GM23248 (cell line): ENCODE results near the gene CAPN2. TPM values are rescaled to one million over a fixed set of nuclear protein-coding genes. Genes with fewer than 3 reads are reported as not detected.

Source experiments
- DNase-seq: peaks from one replicate; pipeline ENCODE4 v3.0.0-alpha.2; 2015
- H2AFZ ChIP-seq: fragments of 200-600 bp; sonication (generic); 2 replicates; pipeline ENCODE4 v1.6.1; 2016; ENCODE audit warnings: antibody characterized with exemption
- H3F3A ChIP-seq: fragments of 200-600 bp; sonication (generic); 2 replicates; pipeline ENCODE4 v1.6.1; 2016; ENCODE audit warnings: mild to moderate bottlenecking, antibody characterized with exemption, mixed run types; ENCODE audit not compliant: insufficient read depth
- H3K27ac ChIP-seq: fragments of 200-600 bp; sonication (generic); 2 replicates; pipeline ENCODE4 v1.5.1; 2016; ENCODE audit warnings: mild to moderate bottlenecking
- H3K27me3 ChIP-seq: fragments of 200-600 bp; sonication (generic); replicated peaks from 2 replicates; pipeline ENCODE4 v1.6.1; 2016; ENCODE audit warnings: mild to moderate bottlenecking; ENCODE audit not compliant: insufficient read depth
- H3K36me3 ChIP-seq: fragments of 200-600 bp; sonication (generic); 2 replicates; pipeline ENCODE4 v1.6.1; 2016; ENCODE audit warnings: low read depth, mild to moderate bottlenecking
- H3K4me1 ChIP-seq: fragments of 200-600 bp; sonication (generic); 2 replicates; pipeline ENCODE4 v1.6.1; 2016; ENCODE audit warnings: mild to moderate bottlenecking; ENCODE audit not compliant: insufficient read depth
- H3K4me2 ChIP-seq: fragments of 200-600 bp; sonication (generic); one replicate; pipeline ENCODE4 v1.6.1; 2016; ENCODE audit warnings: mild to moderate bottlenecking; ENCODE audit not compliant: unreplicated experiment
- H3K4me3 ChIP-seq: fragments of 200-600 bp; sonication (generic); 2 replicates; pipeline ENCODE4 v1.5.1; 2016; ENCODE audit warnings: mild to moderate bottlenecking
- H3K79me2 ChIP-seq: fragments of 200-600 bp; sonication (generic); 2 replicates; pipeline ENCODE4 v1.6.1; 2016; ENCODE audit warnings: mild to moderate bottlenecking; ENCODE audit not compliant: insufficient read depth
- H3K9ac ChIP-seq: fragments of 200-600 bp; sonication (generic); 2 replicates; pipeline ENCODE4 v1.6.1; 2016; ENCODE audit warnings: mild to moderate bottlenecking
- H3K9me2 ChIP-seq: fragments of 200-600 bp; sonication (generic); 2 replicates; pipeline ENCODE4 v1.6.1; 2016; ENCODE audit warnings: mixed run types, mild to moderate bottlenecking, moderate library complexity; ENCODE audit not compliant: insufficient read depth
- H3K9me3 ChIP-seq: fragments of 200-600 bp; sonication (generic); one replicate; pipeline ENCODE4 v1.6.1; 2017; ENCODE audit warnings: low read depth
- H4K20me1 ChIP-seq: fragments of 200-600 bp; sonication (generic); 2 replicates; pipeline ENCODE4 v1.6.0; 2016; ENCODE audit not compliant: insufficient read depth
- EZH2 ChIP-seq: fragments of 200-600 bp; sonication (generic); IDR thresholded peaks from 2 replicates; pipeline ENCODE4 v1.6.1; 2018; ENCODE audit warnings: antibody characterized with exemption, mild to moderate bottlenecking; ENCODE audit not compliant: insufficient read depth, poor library complexity, severe bottlenecking
- EZH2phosphoT487 ChIP-seq: fragments of 200-600 bp; sonication (generic); IDR thresholded peaks from 2 replicates; pipeline ENCODE4 v1.6.1; 2018; ENCODE audit warnings: antibody characterized with exemption, moderate library complexity, mild to moderate bottlenecking, low read depth; ENCODE audit not compliant: insufficient read depth
- WGBS, 2 experiments: methylation state at CpG; one replicate each; pipeline ENCODE4 v1.1.6; 2015 to 2017; ENCODE audit warnings: low lambda C conversion rate in 2 of 2, low coverage in 1 of 2; ENCODE audit errors: missing lambda C conversion rate in 2 of 2; 5-methylcytosine and 5-hydroxymethylcytosine counted together
- in situ Hi-C: fragments of 300-500 bp; cut with MboI; formaldehyde crosslinking; loops from 2 replicates; pipeline ENCODE4 v1.15.0; 2020
- polyA plus RNA-seq: library from polyadenylated mRNA; unstranded; fragments of >200 nt; fragmentation: Nextera tagmentation; extraction: Ambion mirVana; gene quantifications from 2 replicates; pipeline ENCODE4 v1.2.1, GENCODE V29; 2016
- total RNA-seq: library from RNA; depleted of rRNA; stranded (reverse); fragments of >200 nt; shearing (Covaris generic); gene quantifications from 2 replicates; pipeline ENCODE4 v1.2.3, GENCODE V29; 2014

The CAPN2 gene
- total and polyA plus RNA-seq, 2 experiments from 2014 or later, result 214 to 261 TPM

DNA sequence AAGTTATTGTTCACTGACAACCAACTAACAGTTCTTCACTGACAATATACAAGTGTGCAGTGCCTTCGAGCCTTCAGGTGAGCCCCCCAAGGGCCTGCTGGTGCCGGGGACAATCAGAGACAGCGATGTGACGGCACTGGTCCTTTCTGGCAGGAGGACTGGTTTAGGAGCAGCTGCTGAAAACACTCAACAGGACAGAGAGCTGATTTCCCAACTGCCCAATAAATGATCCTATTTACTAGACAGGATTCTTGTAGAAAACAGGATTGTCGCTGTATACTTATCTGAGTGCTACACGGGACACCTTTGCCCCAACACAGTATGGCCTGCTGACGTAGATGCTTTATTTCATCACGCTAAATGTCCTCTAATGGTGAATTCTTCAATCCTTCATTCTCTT, 68.0 kb downstream of the CAPN2 start:
- Histone ChIP-seq H3K9me2 (no peaks in the 10 kb centered on the region), H4K20me1 (no peaks in the 10 kb centered on the region), H3K27me3 (no peaks in the 10 kb centered on the region), H3F3A (peaks cover 43% of the 10 kb centered on the region), H3K27ac (no peak overlapping the region), H2AFZ (no peak overlapping the region), H3K4me1 (peaks cover 14% of the 10 kb centered on the region), H3K9me3 (no peaks in the 10 kb centered on the region), H3K9ac (no peak overlapping the region), H3K36me3 (peaks cover 16% of the 10 kb centered on the region), H3K4me2 (no peak overlapping the region), H3K79me2 (no peaks in the 10 kb centered on the region), H3K4me3 (no peak overlapping the region)
- TF ChIP-seq EZH2 (no peak), EZH2phosphoT487 (no peak)
- DNase-seq, result no peak
- WGBS, 2 experiments, result 96 to 99% methylated on average over 8 of the region's 8 CpGs
- in situ Hi-C loops, result no loop called here

DNA sequence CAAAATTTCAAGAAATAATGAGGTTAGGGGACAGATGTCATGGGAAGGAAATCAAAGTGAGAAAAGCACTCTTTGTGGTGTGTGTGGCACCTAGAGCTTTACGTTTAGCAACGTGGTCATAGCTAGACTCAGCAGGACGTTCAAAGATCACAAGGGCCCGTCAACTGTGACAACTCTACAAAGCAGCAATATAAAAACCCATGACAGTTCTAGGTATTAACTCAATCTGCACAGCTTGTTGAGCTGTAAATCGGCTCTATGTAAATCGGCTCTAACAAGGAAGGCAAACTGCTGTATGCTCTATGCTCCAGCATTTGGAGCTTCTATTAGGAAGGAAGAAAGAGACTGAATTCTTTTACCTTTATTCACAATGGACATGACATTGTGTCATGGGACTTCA, 68.6 kb downstream of the CAPN2 start:
- H2AFZ ChIP-seq, result no peak overlapping the region
- TF ChIP-seq EZH2, result no peak
- no peak for TF ChIP-seq EZH2phosphoT487
- H3K9me3 ChIP-seq, result no peaks in the 10 kb centered on the region
- H3K9ac ChIP-seq, result no peak overlapping the region
- H3K4me3 ChIP-seq, result no peak overlapping the region
- H3K9me2 ChIP-seq, result no peaks in the 10 kb centered on the region
- DNase-seq, result no peak
- peaks cover 12% of the 10 kb centered on the region for H3K36me3 ChIP-seq
- no peaks in the 10 kb centered on the region for H3K27me3 ChIP-seq
- H3K4me2 ChIP-seq, result no peak overlapping the region
- no peaks in the 10 kb centered on the region for H4K20me1 ChIP-seq
- H3K4me1 ChIP-seq, result peaks cover 7% of the 10 kb centered on the region
- H3K79me2 ChIP-seq, result no peaks in the 10 kb centered on the region
- in situ Hi-C loops, result no loop called here
- no peak overlapping the region for H3K27ac ChIP-seq
- H3F3A ChIP-seq, result peaks cover 37% of the 10 kb centered on the region
- WGBS, 2 experiments, result 92 to 94% methylated on average over 6 of the region's 6 CpGs

DNA sequence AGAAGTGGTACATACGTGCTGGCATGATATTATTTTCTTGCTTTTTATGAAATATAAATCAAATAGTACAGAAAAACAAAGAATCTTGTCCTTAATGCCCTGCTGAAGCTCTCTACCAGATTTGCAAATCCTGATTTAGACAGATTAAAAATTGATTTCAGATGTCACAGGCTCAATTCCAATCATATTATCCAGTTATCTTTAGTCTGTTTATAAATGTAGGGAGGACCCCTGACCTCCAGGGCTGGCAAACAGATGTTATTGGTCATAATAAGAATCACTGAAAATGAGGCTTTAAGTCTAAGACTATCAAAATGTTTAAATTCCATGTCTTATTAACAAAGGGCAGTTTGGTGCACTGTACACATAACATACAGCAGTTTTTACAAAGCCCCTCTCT, 71.3 kb downstream of the CAPN2 start:
- H2AFZ ChIP-seq, result no peak overlapping the region
- no peak overlapping the region for H3K4me2 ChIP-seq
- no peaks in the 10 kb centered on the region for H3K9me3 ChIP-seq
- no peak overlapping the region for H3K27ac ChIP-seq
- H3K9ac ChIP-seq, result no peak overlapping the region
- TF ChIP-seq EZH2 (no peak), EZH2phosphoT487 (no peak)
- H3K4me1 ChIP-seq, result no peaks in the 10 kb centered on the region
- H3K9me2 ChIP-seq, result no peaks in the 10 kb centered on the region
- no peak for DNase-seq
- H4K20me1 ChIP-seq, result no peaks in the 10 kb centered on the region
- 68 to 76% methylated on average over 1 of the region's 1 CpG for WGBS, 2 experiments
- no peak overlapping the region for H3K4me3 ChIP-seq
- in situ Hi-C loops, result no loop called here
- peaks cover 5% of the 10 kb centered on the region; the same call in 1 of the 2 replicates for H3K36me3 ChIP-seq
- no peaks in the 10 kb centered on the region for H3K79me2 ChIP-seq
- H3F3A ChIP-seq, result peaks cover 26% of the 10 kb centered on the region; the same call in 1 of the 2 replicates
- H3K27me3 ChIP-seq, result no peaks in the 10 kb centered on the region

DNA sequence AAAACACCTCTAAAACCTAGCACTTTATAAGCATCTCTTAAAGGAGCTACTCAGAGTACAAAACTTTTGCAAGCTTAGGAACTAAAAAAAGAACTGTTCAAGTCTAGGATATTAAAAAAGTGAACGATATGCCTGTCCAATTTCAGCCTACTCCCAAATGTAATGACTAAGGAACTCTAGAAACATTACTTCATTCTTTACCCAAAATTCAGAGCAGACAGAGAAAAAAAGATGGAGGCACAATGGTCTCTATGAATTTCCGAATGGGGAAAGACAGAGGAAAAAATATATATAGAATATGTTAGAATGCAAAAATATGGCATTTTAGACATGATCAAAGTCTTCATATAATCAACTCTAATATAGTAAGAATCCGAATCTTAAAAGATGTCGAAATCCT, 72.2 kb downstream of the CAPN2 start:
- Histone ChIP-seq H3K4me2 (no peak overlapping the region), H4K20me1 (no peaks in the 10 kb centered on the region), H3K36me3 (peaks cover 5% of the 10 kb centered on the region; the same call in 1 of the 2 replicates), H3K9ac (no peak overlapping the region), H3K79me2 (no peaks in the 10 kb centered on the region), H3F3A (0 out of 2 replicates have a peak, but pooled peaks cover 18% of the 10 kb centered on the region), H2AFZ (no peak overlapping the region), H3K4me3 (no peak overlapping the region), H3K27me3 (no peaks in the 10 kb centered on the region), H3K4me1 (no peaks in the 10 kb centered on the region), H3K9me2 (no peaks in the 10 kb centered on the region), H3K27ac (no peak overlapping the region), H3K9me3 (no peaks in the 10 kb centered on the region)
- in situ Hi-C loops, result no loop called here
- DNase-seq, result no peak
- WGBS, 2 experiments, result 65 to 67% methylated on average over 4 of the region's 4 CpGs
- TF ChIP-seq EZH2phosphoT487, result no peak
- TF ChIP-seq EZH2, result no peak

DNA sequence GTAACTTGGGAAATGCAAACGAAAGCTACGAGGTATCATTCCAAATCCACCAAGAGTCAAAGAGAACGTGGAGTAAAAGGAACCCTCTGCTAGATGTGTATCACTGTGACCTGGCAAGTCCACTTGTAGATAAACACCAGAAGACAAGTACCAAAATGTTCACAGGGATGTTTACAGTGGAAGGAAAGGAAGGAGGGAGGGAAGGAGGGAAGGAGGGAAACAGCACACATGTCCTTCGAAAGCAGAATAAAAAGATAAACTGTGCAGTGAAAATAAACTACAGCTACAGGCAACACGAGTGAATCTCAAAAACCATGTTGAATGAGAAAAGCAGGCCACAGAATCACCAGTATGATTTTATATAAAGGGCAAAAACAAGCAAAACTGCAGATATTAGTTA, 73.5 kb downstream of the CAPN2 start:
- H3K36me3 ChIP-seq, result peaks cover 5% of the 10 kb centered on the region; the same call in 1 of the 2 replicates
- in situ Hi-C loops, result no loop called here
- H3F3A ChIP-seq, result 0 out of 2 replicates have a peak, but pooled peaks cover 9% of the 10 kb centered on the region
- no peaks in the 10 kb centered on the region for H3K27me3 ChIP-seq
- H3K4me3 ChIP-seq, result no peak overlapping the region
- H3K9me3 ChIP-seq, result no peaks in the 10 kb centered on the region
- H3K9me2 ChIP-seq, result no peaks in the 10 kb centered on the region
- WGBS, 2 experiments, result 75 to 78% methylated on average over 5 of the region's 5 CpGs
- H3K27ac ChIP-seq, result no peak overlapping the region
- TF ChIP-seq EZH2 (no peak), EZH2phosphoT487 (no peak)
- H4K20me1 ChIP-seq, result no peaks in the 10 kb centered on the region
- H3K4me1 ChIP-seq, result no peaks in the 10 kb centered on the region
- no peak overlapping the region for H3K4me2 ChIP-seq
- no peaks in the 10 kb centered on the region for H3K79me2 ChIP-seq
- no peak overlapping the region for H2AFZ ChIP-seq
- H3K9ac ChIP-seq, result no peak overlapping the region
- DNase-seq, result no peak
